ENCODE results near the gene CACNB3. TPM values are rescaled to one million over a fixed set of nuclear protein-coding genes. Genes with fewer than 3 reads are reported as not detected.

Gene CACNB3
- total and polyA plus RNA-seq, 2 donors (not counting 1 experiment from before 2014, with no cell fraction given) = 28.4 to 46.2 TPM

DNA sequence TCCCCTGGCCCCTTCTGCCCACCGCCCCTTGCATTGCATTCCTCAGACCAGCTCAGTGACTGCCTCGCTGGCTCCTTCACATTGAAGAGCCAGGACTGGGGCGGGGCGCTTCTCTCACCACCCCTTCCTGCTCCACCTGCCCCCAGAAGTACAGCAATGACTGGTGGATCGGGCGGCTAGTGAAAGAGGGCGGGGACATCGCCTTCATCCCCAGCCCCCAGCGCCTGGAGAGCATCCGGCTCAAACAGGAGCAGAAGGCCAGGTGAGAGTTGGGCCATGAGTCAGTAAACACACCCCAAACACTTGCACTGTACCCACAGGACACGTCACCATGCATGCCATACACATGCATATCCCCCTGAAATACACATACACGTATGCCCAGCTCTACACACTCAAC lies 5.8 kb downstream of the CACNB3 start:
- DNase-seq (ENCODE audit: low read depth in 2 of 2) = no peak
- H3K27me3 ChIP-seq (ENCODE audit: control insufficient read depth, insufficient read depth, low read length) = no peaks in the 10 kb centered on the region
- no peak overlapping the region for H2AFZ ChIP-seq (ENCODE audit: low read length)
- H3K79me2 ChIP-seq (ENCODE audit: control insufficient read depth, insufficient read depth, low read length) = peaks cover 4% of the 10 kb centered on the region
- H3K9ac ChIP-seq (ENCODE audit: insufficient read depth, low read length) = no peak overlapping the region
- no peaks in the 10 kb centered on the region for H3K4me1 ChIP-seq (ENCODE audit: control insufficient read depth, extremely low read depth, insufficient read depth, low read length)
- H3K4me3 ChIP-seq (replicated peaks in 1 of 4; ENCODE audit: control extremely low read depth in 1 of 4, insufficient read depth in 1 of 4, low read depth in 3 of 4, low read length in 4 of 4) = no peak overlapping the region
- H3K9me3 ChIP-seq (ENCODE audit: control insufficient read depth, insufficient read depth, low read depth, low read length) = no peaks in the 10 kb centered on the region
- H3K27ac ChIP-seq (ENCODE audit: insufficient read depth, low read length) = no peak overlapping the region
- no peak overlapping the region for H3K4me2 ChIP-seq (ENCODE audit: extremely low read depth, insufficient read depth, low read length)
- peaks cover 17% of the 10 kb centered on the region for H3K36me3 ChIP-seq (ENCODE audit: control insufficient read depth, insufficient read depth, low read length)
- TF ChIP-seq, protein P1, sequence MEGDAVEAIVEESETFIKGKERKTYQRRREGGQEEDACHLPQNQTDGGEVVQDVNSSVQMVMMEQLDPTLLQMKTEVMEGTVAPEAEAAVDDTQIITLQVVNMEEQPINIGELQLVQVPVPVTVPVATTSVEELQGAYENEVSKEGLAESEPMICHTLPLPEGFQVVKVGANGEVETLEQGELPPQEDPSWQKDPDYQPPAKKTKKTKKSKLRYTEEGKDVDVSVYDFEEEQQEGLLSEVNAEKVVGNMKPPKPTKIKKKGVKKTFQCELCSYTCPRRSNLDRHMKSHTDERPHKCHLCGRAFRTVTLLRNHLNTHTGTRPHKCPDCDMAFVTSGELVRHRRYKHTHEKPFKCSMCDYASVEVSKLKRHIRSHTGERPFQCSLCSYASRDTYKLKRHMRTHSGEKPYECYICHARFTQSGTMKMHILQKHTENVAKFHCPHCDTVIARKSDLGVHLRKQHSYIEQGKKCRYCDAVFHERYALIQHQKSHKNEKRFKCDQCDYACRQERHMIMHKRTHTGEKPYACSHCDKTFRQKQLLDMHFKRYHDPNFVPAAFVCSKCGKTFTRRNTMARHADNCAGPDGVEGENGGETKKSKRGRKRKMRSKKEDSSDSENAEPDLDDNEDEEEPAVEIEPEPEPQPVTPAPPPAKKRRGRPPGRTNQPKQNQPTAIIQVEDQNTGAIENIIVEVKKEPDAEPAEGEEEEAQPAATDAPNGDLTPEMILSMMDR (conservative IDR thresholded peaks at IDR 0.05 in 1 of 2, IDR thresholded peaks at IDR 0.05 in 1 of 2; ENCODE audit: low read depth in 1 of 2, low read length in 2 of 2) = no peak
- no peak for TF ChIP-seq EZH2 (IDR thresholded peaks at IDR 0.05; ENCODE audit: low read length, missing control alignments)
- H4K20me1 ChIP-seq (ENCODE audit: control insufficient read depth, extremely low read depth, insufficient read depth, low read length) = no peaks in the 10 kb centered on the region

DNA sequence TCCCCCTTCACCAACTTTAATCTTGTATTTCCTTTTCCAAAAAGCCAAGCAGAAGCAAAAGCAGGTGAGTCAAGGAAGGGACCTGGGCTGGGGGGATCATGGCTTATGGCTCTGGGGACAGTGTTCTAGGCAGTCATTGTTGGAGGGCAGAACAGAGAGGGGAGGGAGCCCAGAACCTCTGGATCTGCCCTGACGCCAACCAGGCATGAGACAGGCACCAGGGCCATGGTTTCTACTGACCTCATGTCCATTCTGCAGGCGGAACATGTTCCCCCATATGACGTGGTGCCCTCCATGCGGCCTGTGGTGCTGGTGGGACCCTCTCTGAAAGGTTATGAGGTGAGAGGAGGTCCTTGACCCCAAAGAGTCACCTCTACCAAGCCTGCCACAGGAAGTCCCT lies 6.6 kb downstream of the CACNB3 start:
- no peak for DNase-seq (ENCODE audit: low read depth in 2 of 2)
- H3K9ac ChIP-seq (ENCODE audit: insufficient read depth, low read length) = no peak overlapping the region
- H3K4me3 ChIP-seq (replicated peaks in 1 of 4; ENCODE audit: control extremely low read depth in 1 of 4, insufficient read depth in 1 of 4, low read depth in 3 of 4, low read length in 4 of 4) = no peak overlapping the region

DNA sequence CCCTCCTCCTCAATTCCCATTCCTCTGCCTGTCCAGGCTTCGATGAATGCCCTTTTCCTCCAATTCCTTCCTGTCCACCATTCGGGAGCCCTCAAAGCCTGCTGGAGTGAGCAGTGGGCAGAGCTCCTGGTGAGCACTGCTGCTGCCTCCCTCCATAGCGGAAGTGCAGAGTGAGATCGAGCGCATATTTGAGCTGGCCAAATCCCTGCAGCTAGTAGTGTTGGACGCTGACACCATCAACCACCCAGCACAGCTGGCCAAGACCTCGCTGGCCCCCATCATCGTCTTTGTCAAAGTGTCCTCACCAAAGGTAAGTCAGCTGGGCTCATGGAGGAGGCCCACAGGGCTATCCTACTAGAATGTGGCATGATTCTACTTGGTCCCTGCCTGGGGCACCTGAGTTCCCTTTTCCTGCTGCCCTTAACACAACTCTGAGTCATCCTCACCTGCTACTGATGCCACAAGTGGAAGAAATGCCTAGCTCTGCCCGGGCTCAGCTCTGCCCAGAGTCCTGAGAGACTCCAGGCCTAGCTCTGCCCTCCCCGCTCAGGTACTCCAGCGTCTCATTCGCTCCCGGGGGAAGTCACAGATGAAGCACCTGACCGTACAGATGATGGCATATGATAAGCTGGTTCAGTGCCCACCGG lies 8.0 kb downstream of the CACNB3 start:
- DNase-seq (ENCODE audit: low read depth in 2 of 2) = no peak
- no peaks in the 10 kb centered on the region for H3K4me1 ChIP-seq (ENCODE audit: control insufficient read depth, extremely low read depth, insufficient read depth, low read length)
- no peak overlapping the region for H3K4me2 ChIP-seq (ENCODE audit: extremely low read depth, insufficient read depth, low read length)
- no peaks in the 10 kb centered on the region for H4K20me1 ChIP-seq (ENCODE audit: control insufficient read depth, extremely low read depth, insufficient read depth, low read length)
- TF ChIP-seq, protein P1 (conservative IDR thresholded peaks at IDR 0.05 in 1 of 2, IDR thresholded peaks at IDR 0.05 in 1 of 2; ENCODE audit: low read depth in 1 of 2, low read length in 2 of 2) = no peak
- no peak for TF ChIP-seq EZH2 (IDR thresholded peaks at IDR 0.05; ENCODE audit: low read length, missing control alignments)
- no peaks in the 10 kb centered on the region for H3K9me3 ChIP-seq (ENCODE audit: control insufficient read depth, insufficient read depth, low read depth, low read length)
- H3K36me3 ChIP-seq (ENCODE audit: control insufficient read depth, insufficient read depth, low read length) = peaks cover 21% of the 10 kb centered on the region
- H3K27me3 ChIP-seq (ENCODE audit: control insufficient read depth, insufficient read depth, low read length) = no peaks in the 10 kb centered on the region
- H3K27ac ChIP-seq (ENCODE audit: insufficient read depth, low read length) = no peak overlapping the region
- H3K4me3 ChIP-seq (replicated peaks in 1 of 4; ENCODE audit: control extremely low read depth in 1 of 4, insufficient read depth in 1 of 4, low read depth in 3 of 4, low read length in 4 of 4) = no peak overlapping the region
- no peak overlapping the region for H3K9ac ChIP-seq (ENCODE audit: insufficient read depth, low read length)
- H3K79me2 ChIP-seq (ENCODE audit: control insufficient read depth, insufficient read depth, low read length) = no peaks in the 10 kb centered on the region
- no peak overlapping the region for H2AFZ ChIP-seq (ENCODE audit: low read length)

More for the DNA sequence above, 6.6 kb downstream of the CACNB3 start:
- peaks cover 17% of the 10 kb centered on the region for H3K36me3 ChIP-seq (ENCODE audit: control insufficient read depth, insufficient read depth, low read length)
- H3K79me2 ChIP-seq (ENCODE audit: control insufficient read depth, insufficient read depth, low read length) = peaks cover 2% of the 10 kb centered on the region
- no peak overlapping the region for H2AFZ ChIP-seq (ENCODE audit: low read length)
- no peaks in the 10 kb centered on the region for H4K20me1 ChIP-seq (ENCODE audit: control insufficient read depth, extremely low read depth, insufficient read depth, low read length)
- no peak overlapping the region for H3K27ac ChIP-seq (ENCODE audit: insufficient read depth, low read length)
- no peak overlapping the region for H3K4me2 ChIP-seq (ENCODE audit: extremely low read depth, insufficient read depth, low read length)
- no peak for TF ChIP-seq EZH2 (IDR thresholded peaks at IDR 0.05; ENCODE audit: low read length, missing control alignments)
- TF ChIP-seq, protein P1 (conservative IDR thresholded peaks at IDR 0.05 in 1 of 2, IDR thresholded peaks at IDR 0.05 in 1 of 2; ENCODE audit: low read depth in 1 of 2, low read length in 2 of 2) = no peak
- no peaks in the 10 kb centered on the region for H3K4me1 ChIP-seq (ENCODE audit: control insufficient read depth, extremely low read depth, insufficient read depth, low read length)
- no peaks in the 10 kb centered on the region for H3K9me3 ChIP-seq (ENCODE audit: control insufficient read depth, insufficient read depth, low read depth, low read length)
- H3K27me3 ChIP-seq (ENCODE audit: control insufficient read depth, insufficient read depth, low read length) = no peaks in the 10 kb centered on the region

Measured in fibroblast of lung (primary cell).